Muscle of arm (tissue), 12 donors: ENCODE results near the gene PDZD2. TPM values are rescaled to one million over a fixed set of nuclear protein-coding genes. Genes with fewer than 3 reads are reported as not detected.

ENCODE experiments used
- DNase-seq: peaks from one replicate; pipeline ENCODE4 v3.0.0-alpha.2; 2013
- polyA plus RNA-seq, 12 donors: library from polyadenylated mRNA; unstranded; fragments of 120-200 nt; gene quantifications; one replicate each; pipeline ENCODE4 v1.2.1, GENCODE V29; 2013; ENCODE audit not compliant: insufficient read length in 12 of 12

Gene PDZD2
- polyA plus RNA-seq, 12 donors = 5.0 to 28.2 (median 8.6) TPM; not detected in 1

DNA sequence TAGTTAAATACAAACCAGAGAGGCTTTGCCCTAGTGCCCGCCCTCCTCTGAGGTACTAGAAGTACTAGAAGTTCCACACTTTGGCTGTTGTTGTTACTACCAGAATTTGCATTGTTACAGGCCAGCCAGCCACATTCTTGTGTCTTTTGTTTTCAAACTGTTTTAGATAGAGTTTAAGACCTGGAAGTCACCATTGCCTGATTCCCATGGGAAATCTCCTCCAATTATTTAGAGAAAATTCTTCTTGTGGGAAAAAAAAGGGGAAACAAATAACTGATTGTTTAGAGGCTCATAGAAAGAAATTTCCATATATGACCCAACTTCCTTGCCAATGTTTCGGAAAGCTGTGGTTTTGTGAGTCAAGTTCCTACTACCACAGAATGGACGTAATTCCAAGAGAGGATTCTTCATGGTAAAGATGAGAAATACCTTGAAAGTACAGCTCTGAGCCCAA is 282.9 kb downstream of the PDZD2 start:
- no peak for DNase-seq

DNA sequence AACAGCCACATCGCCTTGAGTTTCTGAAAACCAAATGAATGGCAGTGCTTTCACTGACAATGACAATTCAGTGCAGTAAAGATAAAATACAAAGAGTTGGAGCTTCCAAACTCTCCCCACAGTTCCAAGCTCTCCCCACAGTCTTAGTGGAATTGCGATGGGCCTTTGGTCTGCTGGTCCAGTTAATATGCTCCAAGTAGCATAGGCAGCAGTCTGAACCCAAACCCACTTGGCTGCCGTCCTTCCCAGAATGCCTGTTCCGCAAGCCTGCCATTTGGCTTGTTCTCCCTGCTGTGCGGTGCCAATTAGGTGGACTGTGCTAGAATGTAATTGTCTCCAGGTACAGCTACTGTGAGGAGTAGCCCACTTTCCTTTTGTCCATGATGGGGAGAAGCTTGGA is 285.1 kb downstream of the PDZD2 start:
- no peak for DNase-seq

DNA sequence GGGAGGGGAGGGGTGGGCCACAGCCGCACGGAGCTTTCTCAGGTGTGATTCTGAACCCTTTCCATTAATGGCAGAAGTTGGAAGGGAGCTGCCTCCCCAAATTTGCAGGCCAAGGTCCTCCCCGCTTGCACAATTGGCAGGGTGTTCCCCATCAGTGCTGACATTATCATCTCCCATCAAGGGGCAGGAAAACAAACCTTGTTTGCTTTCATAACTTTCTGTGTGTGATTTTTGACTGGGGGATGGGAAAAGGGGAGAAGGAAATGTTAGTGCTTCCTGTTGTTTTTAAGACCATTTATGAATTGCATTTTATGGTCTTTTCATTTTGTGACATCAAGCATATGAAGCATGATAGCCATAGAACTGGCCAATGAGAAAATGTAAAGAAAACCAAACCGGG is 292.9 kb downstream of the PDZD2 start:
- no peak for DNase-seq

- no peak for DNase-seq
Observed at GRCh38 chr5:31934156-31934555, 295.2 kb downstream of the PDZD2 start.

DNA sequence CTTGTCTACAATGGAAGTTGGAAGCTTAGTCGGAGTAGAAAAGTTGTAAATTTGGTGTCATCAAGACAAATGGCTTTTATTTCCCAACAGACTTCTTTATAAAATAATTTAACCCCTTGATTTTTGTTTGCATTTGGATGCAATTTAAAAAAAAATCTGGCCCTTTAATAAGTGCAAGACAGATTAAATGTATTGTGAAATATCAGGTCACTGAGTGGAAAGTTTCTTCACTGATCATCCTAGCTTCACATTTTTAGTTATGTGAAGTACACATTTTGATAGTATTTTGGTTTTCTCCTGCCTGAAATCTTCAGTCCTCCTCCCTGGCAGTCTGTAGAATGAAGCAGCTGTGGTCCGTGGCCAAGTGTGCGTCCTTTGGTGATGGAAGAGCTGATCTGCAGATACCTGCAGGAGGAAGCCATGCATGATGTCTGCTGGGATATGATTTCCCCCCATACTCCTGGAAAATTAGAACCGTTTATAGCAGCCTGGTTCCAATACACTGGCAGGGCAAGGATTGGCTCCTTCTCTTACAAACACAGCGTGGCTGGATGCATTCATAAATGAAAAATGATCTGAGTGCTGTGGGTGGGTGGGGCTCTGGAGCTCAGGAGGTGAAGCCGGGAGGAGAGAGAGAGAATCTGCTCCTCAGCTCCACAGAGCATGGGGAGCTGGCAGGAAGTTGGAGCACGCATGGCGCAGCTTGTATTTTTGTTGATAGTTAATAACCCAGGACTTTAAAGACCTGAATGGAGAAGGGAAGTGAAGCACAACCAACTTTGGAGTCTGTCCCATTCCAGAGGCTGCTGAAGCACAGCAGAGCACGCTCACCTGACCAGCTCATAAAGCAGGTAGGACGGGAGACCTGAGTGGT is 296.8 kb downstream of the PDZD2 start:
- peak; percentile 33 for DNase-seq

- peak; percentile 66 for DNase-seq
Observed at GRCh38 chr5:31936683-31937082, 297.8 kb downstream of the PDZD2 start.

- no peak for DNase-seq
Observed at GRCh38 chr5:31937226-31937625, 298.3 kb downstream of the PDZD2 start.

DNA sequence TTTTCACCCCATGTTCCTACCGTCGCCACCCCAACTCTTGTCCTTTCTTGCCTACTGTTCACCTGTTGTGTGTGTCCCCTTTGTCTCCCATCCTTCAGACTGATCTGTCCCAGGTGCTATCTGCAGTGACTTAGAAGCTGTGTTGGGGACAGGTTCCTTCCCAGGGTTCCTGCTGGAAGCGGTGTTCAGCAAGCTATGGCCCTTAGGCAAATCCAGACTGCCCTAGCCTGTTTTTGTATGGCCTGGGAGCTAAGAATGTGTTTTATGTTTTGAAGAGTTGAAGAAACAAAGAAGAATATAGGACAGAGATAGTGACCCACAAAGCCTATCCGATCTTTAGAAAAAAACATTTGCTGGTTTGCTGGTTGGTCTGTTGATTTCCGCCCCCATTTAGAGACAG is 298.8 kb downstream of the PDZD2 start:
- DNase-seq = no peak

GRCh38 chr5:31939151-31939550 is 300.2 kb downstream of the PDZD2 start:
- DNase-seq = no peak

GRCh38 chr5:31941151-31941755 is 302.3 kb downstream of the PDZD2 start:
- DNase-seq = no peak

- DNase-seq = no peak
Observed at GRCh38 chr5:31942546-31942945, 303.6 kb downstream of the PDZD2 start.

DNA sequence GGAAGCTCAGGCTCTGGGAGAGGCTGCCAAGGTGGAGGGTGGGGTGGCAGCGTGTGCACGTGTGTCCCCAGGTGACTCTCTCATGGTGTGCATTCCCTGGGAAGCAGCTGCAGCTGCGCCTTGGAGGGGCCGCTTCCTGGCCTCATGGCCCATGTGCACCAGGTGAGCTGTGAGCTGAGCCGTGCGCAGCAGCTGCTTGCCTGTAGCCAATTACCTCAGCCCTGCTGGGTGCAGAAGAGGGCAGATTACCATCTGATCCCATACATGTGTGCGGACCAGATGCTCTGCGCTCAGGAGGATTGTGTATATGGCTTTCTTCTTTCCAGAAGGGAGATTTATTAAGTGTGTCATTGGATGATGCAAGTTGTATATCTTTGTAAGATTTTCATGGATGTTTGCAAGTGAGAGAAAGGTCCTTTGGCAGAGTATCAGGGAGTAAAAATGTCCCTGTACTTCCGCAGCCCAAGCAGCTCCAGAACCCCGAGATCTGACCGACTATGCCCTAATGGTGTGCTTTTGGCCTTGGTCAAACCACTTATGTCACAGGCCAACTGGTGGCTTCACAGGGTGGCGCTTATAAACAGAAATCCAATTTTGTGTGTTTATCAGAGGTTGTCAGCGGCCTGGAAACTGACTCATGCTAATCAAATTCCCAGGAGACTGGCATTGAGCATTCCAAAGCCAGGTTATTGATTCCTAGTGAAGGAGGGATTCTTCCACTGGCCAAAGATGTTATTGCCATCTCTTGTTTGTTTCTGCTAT is 305.9 kb downstream of the PDZD2 start:
- peak; percentile 29 for DNase-seq

- no peak for DNase-seq
Observed at GRCh38 chr5:31948006-31948405, 309.1 kb downstream of the PDZD2 start.

DNA sequence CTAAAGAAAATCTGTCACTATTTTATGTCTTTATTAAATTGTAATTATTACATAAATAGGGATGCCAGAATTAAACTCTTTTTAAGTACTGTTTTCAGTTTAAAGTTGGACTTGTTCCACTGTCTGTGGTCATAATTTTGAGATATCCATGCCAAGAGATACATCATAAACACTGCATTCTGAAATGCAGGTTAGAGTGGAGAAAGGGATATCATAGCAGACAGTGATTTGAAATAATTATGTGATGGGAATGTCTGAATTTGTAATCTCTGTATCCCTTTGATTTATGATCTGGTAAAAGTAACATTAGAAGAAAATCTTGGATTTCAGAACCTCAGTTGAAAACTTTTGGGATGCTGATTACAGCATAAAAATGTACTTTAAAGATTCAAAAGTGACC is 313.1 kb downstream of the PDZD2 start:
- no peak for DNase-seq

DNA sequence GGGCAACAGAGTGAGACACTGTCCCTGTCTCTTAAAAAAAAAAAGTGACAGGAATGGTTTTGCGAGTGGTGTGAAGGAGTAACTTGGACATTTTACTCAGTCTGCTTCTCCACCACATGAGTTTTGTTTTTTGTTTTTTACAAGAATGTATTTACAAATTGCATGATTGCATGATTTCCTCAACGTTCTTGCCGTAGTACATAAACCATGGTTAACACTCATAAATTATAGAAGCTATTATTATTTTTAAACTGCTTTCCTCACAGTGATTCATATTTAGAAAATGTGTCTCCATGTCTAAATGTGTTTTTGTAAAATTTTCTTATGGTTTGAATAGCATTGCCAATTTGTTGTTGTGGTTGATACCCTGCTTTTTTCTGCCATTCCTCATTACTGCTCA is 315.2 kb downstream of the PDZD2 start:
- no peak for DNase-seq

- DNase-seq = no peak
Observed at GRCh38 chr5:31957151-31957550, 318.2 kb downstream of the PDZD2 start.

DNA sequence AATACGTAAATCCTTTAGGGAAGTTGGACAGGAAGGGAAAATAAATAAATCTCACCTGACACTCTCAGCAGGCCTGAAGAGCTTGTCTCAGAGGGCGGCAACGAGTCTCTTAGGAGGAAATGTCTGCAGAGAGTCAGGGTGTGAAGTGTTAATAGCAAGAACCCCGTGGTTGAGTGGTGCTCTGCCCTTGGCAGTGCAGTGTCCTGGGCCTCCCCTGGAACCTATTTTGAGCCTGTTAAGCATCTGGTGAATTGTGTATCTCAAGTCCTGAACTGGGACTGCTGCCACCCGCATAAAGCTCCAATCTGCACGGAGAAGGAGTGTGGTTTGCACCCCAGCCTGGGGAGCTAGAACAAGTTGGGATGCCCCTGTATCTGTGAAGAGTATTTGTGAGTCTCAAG is 323.4 kb downstream of the PDZD2 start:
- peak; percentile 25 for DNase-seq

GRCh38 chr5:31962871-31963307 is 324.0 kb downstream of the PDZD2 start:
- DNase-seq = peak; percentile 45

- DNase-seq = no peak
Observed at GRCh38 chr5:31963358-31964006, 324.6 kb downstream of the PDZD2 start.

DNA sequence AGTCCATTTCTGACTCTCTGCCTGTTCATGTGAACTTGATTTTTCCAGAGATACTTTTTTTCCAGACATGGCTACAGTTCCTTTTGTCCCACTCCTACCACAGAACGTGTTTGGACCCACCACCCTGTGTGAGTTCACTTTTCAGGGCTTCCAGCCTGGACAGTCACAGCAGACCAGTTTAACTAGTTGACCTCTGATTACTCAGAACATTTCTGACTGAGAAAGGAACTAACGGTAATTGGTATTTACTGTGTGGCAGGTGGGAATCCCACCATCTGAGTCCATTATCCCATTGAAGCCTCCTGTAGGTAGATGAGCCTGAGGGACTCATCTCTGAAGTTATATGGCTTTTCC is 325.1 kb downstream of the PDZD2 start:
- no peak for DNase-seq

- no peak for DNase-seq
Observed at GRCh38 chr5:31965227-31965626, 326.3 kb downstream of the PDZD2 start.

- DNase-seq = no peak
Observed at GRCh38 chr5:31966936-31967335, 328.0 kb downstream of the PDZD2 start.
